GM23338 (cell line): ENCODE data around the gene CRABP1. TPM values are rescaled to one million over a fixed set of nuclear protein-coding genes. Genes with fewer than 3 reads are reported as not detected.
"Not testable (repeated sequence)": the region's sequence is repeated elsewhere in the genome, so short reads cannot be mapped to it uniquely, and the experiment has no call there.

Source experiments
- ATAC-seq: fragments of 200-7000 bp; cut with Tn5 transposase; 3 replicates; pipeline ENCODE4 v1.9.1; 2020
- DNase-seq: peaks from one replicate; pipeline ENCODE4 v3.0.0-alpha.2; 2015; ENCODE audit warnings: low spot score
- H2AFZ ChIP-seq: fragments of 200-600 bp; sonication (generic); 2 replicates; pipeline ENCODE4 v1.8.0; 2016; ENCODE audit warnings: antibody characterized with exemption, mild to moderate bottlenecking, moderate library complexity
- H3F3A ChIP-seq: fragments of 200-600 bp; sonication (generic); replicated peaks from 2 replicates; pipeline ENCODE4 v1.8.0; 2017; ENCODE audit warnings: antibody characterized with exemption, mixed run types, low read depth
- H3K27ac ChIP-seq: fragments of 200-600 bp; sonication (generic); 2 replicates; pipeline ENCODE4 v1.6.1; 2016; ENCODE audit warnings: low read depth
- H3K27me3 ChIP-seq: fragments of 200-600 bp; sonication (generic); 2 replicates; pipeline ENCODE4 v1.8.0; 2016; ENCODE audit warnings: mild to moderate bottlenecking, mixed run types, moderate library complexity; ENCODE audit not compliant: insufficient read depth
- H3K36me3 ChIP-seq: fragments of 200-600 bp; sonication (generic); 2 replicates; pipeline ENCODE4 v1.8.0; 2016; ENCODE audit warnings: mild to moderate bottlenecking; ENCODE audit not compliant: insufficient read depth
- H3K4me1 ChIP-seq: fragments of 200-600 bp; sonication (generic); 2 replicates; pipeline ENCODE4 v1.8.0; 2016; ENCODE audit warnings: mild to moderate bottlenecking, moderate library complexity; ENCODE audit not compliant: insufficient read depth
- H3K4me2 ChIP-seq: fragments of 200-600 bp; sonication (generic); 2 replicates; pipeline ENCODE4 v1.7.1; 2017; ENCODE audit warnings: mixed run types
- H3K4me3 ChIP-seq: fragments of 200-600 bp; sonication (generic); 2 replicates; pipeline ENCODE4 v1.6.1; 2016; ENCODE audit warnings: mixed run types
- H3K79me2 ChIP-seq: fragments of 200-600 bp; sonication (generic); replicated peaks from 2 replicates; pipeline ENCODE4 v1.8.0; 2017; ENCODE audit warnings: mild to moderate bottlenecking; ENCODE audit not compliant: insufficient read depth
- H3K9me2 ChIP-seq: fragments of 200-600 bp; sonication (generic); 2 replicates; pipeline ENCODE4 v1.8.0; 2017; ENCODE audit not compliant: insufficient read depth
- H4K20me1 ChIP-seq: fragments of 200-600 bp; sonication (generic); replicated peaks from 2 replicates; pipeline ENCODE4 v1.8.0; 2017; ENCODE audit warnings: mild to moderate bottlenecking; ENCODE audit not compliant: insufficient read depth
- H3K27ac Mint-ChIP-seq: 2 replicates; pipeline ENCODE4 v1.8.0; 2020; ENCODE audit warnings: inconsistent platforms, mild to moderate bottlenecking, moderate library complexity, mixed read lengths
- H3K27me3 Mint-ChIP-seq: 3 replicates; pipeline ENCODE4 v1.8.0; 2022; ENCODE audit warnings: low read depth, mild to moderate bottlenecking, moderate library complexity, mixed read lengths, inconsistent platforms; ENCODE audit not compliant: insufficient read depth, poor library complexity
- H3K36me3 Mint-ChIP-seq: 3 replicates; pipeline ENCODE4 v1.8.0; 2021; ENCODE audit warnings: low read depth, mild to moderate bottlenecking, inconsistent platforms, moderate library complexity, mixed read lengths
- H3K4me1 Mint-ChIP-seq: 3 replicates; pipeline ENCODE4 v1.8.0; 2020; ENCODE audit warnings: mild to moderate bottlenecking, inconsistent platforms, mixed read lengths
- H3K4me3 Mint-ChIP-seq: 3 replicates; pipeline ENCODE4 v1.8.0; 2021; ENCODE audit warnings: moderate library complexity, mild to moderate bottlenecking, inconsistent platforms, mixed read lengths
- H3K9me3 Mint-ChIP-seq: 3 replicates; pipeline ENCODE4 v1.8.0; 2020; ENCODE audit warnings: moderate library complexity, mild to moderate bottlenecking, inconsistent platforms, mixed read lengths
- REST ChIP-seq: IDR thresholded peaks from one replicate; pipeline ENCODE4 v1.6.1; 2018; ENCODE audit warnings: antibody characterized with exemption; ENCODE audit not compliant: unreplicated experiment
- polyA plus RNA-seq: library from polyadenylated mRNA; unstranded; fragments of >200 nt; fragmentation: Nextera tagmentation; extraction: Ambion mirVana; gene quantifications from 2 replicates; pipeline ENCODE4 v1.2.1, GENCODE V29; 2016
- total RNA-seq: library from RNA; depleted of rRNA; stranded (reverse); fragments of >200 nt; shearing (Covaris generic); gene quantifications from 2 replicates; pipeline ENCODE4 v1.2.3, GENCODE V29; 2014
- TF ChIP-seq, protein P1 (sequence below): fragments of 250-450 bp; sonication (Bioruptor Pico); IDR thresholded peaks from 2 replicates; pipeline ENCODE4 v1.5.0; 2020; ENCODE audit warnings: mild to moderate bottlenecking, moderate library complexity

CRABP1 gene
- total and polyA plus RNA-seq, 2 experiments from 2014 or later = 156 to 522 TPM

- no peak for TF ChIP-seq REST
- TF ChIP-seq, protein P1, sequence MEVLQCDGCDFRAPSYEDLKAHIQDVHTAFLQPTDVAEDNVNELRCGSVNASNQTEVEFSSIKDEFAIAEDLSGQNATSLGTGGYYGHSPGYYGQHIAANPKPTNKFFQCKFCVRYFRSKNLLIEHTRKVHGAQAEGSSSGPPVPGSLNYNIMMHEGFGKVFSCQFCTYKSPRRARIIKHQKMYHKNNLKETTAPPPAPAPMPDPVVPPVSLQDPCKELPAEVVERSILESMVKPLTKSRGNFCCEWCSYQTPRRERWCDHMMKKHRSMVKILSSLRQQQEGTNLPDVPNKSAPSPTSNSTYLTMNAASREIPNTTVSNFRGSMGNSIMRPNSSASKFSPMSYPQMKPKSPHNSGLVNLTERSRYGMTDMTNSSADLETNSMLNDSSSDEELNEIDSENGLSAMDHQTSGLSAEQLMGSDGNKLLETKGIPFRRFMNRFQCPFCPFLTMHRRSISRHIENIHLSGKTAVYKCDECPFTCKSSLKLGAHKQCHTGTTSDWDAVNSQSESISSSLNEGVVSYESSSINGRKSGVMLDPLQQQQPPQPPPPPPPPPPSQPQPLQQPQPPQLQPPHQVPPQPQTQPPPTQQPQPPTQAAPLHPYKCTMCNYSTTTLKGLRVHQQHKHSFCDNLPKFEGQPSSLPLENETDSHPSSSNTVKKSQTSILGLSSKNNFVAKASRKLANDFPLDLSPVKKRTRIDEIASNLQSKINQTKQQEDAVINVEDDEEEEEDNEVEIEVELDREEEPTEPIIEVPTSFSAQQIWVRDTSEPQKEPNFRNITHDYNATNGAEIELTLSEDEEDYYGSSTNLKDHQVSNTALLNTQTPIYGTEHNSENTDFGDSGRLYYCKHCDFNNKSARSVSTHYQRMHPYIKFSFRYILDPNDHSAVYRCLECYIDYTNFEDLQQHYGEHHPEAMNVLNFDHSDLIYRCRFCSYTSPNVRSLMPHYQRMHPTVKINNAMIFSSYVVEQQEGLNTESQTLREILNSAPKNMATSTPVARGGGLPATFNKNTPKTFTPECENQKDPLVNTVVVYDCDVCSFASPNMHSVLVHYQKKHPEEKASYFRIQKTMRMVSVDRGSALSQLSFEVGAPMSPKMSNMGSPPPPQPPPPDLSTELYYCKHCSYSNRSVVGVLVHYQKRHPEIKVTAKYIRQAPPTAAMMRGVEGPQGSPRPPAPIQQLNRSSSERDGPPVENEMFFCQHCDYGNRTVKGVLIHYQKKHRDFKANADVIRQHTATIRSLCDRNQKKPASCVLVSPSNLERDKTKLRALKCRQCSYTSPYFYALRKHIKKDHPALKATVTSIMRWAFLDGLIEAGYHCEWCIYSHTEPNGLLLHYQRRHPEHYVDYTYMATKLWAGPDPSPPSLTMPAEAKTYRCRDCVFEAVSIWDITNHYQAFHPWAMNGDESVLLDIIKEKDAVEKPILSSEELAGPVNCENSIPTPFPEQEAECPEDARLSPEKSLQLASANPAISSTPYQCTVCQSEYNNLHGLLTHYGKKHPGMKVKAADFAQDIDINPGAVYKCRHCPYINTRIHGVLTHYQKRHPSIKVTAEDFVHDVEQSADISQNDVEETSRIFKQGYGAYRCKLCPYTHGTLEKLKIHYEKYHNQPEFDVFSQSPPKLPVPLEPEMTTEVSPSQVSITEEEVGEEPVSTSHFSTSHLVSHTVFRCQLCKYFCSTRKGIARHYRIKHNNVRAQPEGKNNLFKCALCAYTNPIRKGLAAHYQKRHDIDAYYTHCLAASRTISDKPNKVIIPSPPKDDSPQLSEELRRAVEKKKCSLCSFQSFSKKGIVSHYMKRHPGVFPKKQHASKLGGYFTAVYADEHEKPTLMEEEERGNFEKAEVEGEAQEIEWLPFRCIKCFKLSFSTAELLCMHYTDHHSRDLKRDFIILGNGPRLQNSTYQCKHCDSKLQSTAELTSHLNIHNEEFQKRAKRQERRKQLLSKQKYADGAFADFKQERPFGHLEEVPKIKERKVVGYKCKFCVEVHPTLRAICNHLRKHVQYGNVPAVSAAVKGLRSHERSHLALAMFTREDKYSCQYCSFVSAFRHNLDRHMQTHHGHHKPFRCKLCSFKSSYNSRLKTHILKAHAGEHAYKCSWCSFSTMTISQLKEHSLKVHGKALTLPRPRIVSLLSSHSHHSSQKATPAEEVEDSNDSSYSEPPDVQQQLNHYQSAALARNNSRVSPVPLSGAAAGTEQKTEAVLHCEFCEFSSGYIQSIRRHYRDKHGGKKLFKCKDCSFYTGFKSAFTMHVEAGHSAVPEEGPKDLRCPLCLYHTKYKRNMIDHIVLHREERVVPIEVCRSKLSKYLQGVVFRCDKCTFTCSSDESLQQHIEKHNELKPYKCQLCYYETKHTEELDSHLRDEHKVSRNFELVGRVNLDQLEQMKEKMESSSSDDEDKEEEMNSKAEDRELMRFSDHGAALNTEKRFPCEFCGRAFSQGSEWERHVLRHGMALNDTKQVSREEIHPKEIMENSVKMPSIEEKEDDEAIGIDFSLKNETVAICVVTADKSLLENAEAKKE (CRISPR knock-in tag) = no peak
Observed at GRCh38 chr15:78374436-78375393, 34.6 kb downstream of the CRABP1 start (continued).

GRCh38 chr15:78380143-78380542, 40.0 kb downstream of the CRABP1 start:
- ATAC-seq, H3K9me2 ChIP-seq, H3K36me3 ChIP-seq, H3K9me3 Mint-ChIP-seq, H2AFZ ChIP-seq, H3K4me1 ChIP-seq, H3K79me2 ChIP-seq, H3K36me3 Mint-ChIP-seq, H3K27me3 Mint-ChIP-seq, H3F3A ChIP-seq, H3K4me3 Mint-ChIP-seq, H3K4me2 ChIP-seq, H3K4me1 Mint-ChIP-seq, H4K20me1 ChIP-seq, H3K27ac ChIP-seq, H3K27ac Mint-ChIP-seq, H3K27me3 ChIP-seq, H3K4me3 ChIP-seq, DNase-seq: not testable (repeated sequence)
